GM11168 (cell line): ENCODE data around the gene IL24.

Experiments
- in situ Hi-C: fragments of 300-500 bp; cut with MboI; formaldehyde crosslinking; loops from one replicate; pipeline ENCODE4 v1.12.0; 2022; ENCODE audit warnings: low sequenced_read_pairs; ENCODE audit not compliant: unreplicated experiment

Gene IL24

GRCh38 chr1:206947255-206947654 lies 50.0 kb downstream of the IL24 start:
- in situ Hi-C loops: no loop called here

DNA sequence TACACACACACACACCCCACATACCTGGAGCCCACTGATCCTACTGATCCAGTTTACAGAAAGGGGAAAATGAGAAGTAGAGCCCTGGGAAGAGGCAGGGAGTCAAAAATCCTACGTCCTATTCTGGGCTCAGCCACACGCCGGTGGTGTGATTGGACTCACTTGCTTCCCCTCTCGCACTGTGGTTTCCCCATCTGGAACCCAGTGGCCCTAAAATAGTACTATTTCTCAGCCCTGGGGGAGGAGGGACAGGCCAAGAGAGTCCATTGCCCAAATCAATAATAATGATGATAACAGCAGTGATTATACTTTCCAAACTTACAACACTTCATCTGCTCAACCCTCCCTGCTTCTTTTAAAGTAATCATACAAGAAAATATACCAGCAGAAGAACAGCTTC lies 52.0 kb downstream of the IL24 start:
- in situ Hi-C loops: no loop called here

- in situ Hi-C loops: no loop called here
Measured at GRCh38 chr1:206949641-206950040, 52.4 kb downstream of the IL24 start.

DNA sequence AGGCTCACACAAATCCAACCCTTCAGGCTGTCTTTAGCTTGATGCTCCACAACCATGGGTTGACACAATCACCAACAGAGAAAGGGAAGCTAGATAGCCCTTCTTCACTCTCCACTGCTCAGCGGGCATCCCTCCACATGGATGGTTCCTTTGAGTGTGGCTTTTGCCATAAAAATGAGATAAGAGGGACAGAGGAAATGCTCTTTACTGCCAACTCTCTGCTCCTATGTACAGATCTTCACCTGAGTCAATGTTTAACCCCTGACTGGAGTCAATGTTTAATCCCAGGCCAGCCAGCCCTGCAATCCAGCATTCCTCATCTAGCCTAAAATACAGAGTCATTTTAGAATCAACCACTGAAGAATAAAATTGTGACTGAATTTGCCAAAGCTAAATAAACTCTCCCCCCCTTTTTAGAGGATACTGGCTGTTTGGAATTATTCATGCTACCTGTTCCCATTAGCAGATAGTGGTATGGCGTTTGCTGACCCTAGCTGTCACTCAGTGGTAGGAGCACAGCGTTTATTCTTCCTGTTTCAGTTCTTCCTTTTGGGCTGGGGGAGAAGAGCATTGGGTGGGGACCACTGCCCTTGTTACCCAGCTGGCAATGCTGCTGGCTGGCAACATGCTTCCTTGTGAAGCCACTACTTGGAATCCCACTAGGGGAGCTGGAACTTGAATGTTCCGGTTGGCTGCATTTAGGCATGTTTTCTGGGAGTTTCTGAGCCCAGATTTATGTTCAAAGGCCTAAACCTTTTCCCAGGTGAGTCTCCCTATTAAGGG lies 54.3 kb downstream of the IL24 start:
- in situ Hi-C loops: no loop called here

- in situ Hi-C loops: no loop called here
Measured at GRCh38 chr1:206952171-206952570, 54.9 kb downstream of the IL24 start.

DNA sequence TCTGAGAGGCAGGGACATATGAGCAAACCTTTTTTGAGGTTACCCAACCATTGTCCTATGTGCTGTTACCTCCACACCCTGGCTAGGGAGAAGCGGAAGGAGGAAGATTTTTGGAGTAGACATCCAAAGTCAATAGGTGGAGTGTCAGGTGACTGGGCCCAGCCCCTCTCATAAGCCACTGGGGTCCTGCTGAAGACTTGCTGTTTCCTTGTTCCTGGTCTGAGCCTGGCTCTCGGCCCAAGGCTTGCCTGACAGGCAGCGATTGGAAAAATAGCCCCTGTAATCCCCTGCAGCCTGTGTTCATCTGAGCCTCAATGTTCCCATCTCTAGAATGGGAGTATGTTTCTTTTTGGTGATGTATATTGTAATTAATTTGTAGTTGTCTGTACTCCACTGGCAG lies 55.9 kb downstream of the IL24 start:
- in situ Hi-C loops: no loop called here

- in situ Hi-C loops: no loop called here
Measured at GRCh38 chr1:206953626-206954025, 56.4 kb downstream of the IL24 start.
